GM23338 (cell line): ENCODE measurements around the gene GADL1. TPM values are rescaled to one million over a fixed set of nuclear protein-coding genes. Genes with fewer than 3 reads are reported as not detected.

Source experiments
- ATAC-seq: fragments of 200-7000 bp; cut with Tn5 transposase; 3 replicates; pipeline ENCODE4 v1.9.1; 2020
- DNase-seq: peaks from one replicate; pipeline ENCODE4 v3.0.0-alpha.2; 2015; ENCODE audit warnings: low spot score
- H2AFZ ChIP-seq: fragments of 200-600 bp; sonication (generic); 2 replicates; pipeline ENCODE4 v1.8.0; 2016; ENCODE audit warnings: antibody characterized with exemption, mild to moderate bottlenecking, moderate library complexity
- H3F3A ChIP-seq: fragments of 200-600 bp; sonication (generic); replicated peaks from 2 replicates; pipeline ENCODE4 v1.8.0; 2017; ENCODE audit warnings: antibody characterized with exemption, mixed run types, low read depth
- H3K27ac ChIP-seq: fragments of 200-600 bp; sonication (generic); 2 replicates; pipeline ENCODE4 v1.6.1; 2016; ENCODE audit warnings: low read depth
- H3K27me3 ChIP-seq: fragments of 200-600 bp; sonication (generic); 2 replicates; pipeline ENCODE4 v1.8.0; 2016; ENCODE audit warnings: mild to moderate bottlenecking, mixed run types, moderate library complexity; ENCODE audit not compliant: insufficient read depth
- H3K36me3 ChIP-seq: fragments of 200-600 bp; sonication (generic); 2 replicates; pipeline ENCODE4 v1.8.0; 2016; ENCODE audit warnings: mild to moderate bottlenecking; ENCODE audit not compliant: insufficient read depth
- H3K4me1 ChIP-seq: fragments of 200-600 bp; sonication (generic); 2 replicates; pipeline ENCODE4 v1.8.0; 2016; ENCODE audit warnings: mild to moderate bottlenecking, moderate library complexity; ENCODE audit not compliant: insufficient read depth
- H3K4me2 ChIP-seq: fragments of 200-600 bp; sonication (generic); 2 replicates; pipeline ENCODE4 v1.7.1; 2017; ENCODE audit warnings: mixed run types
- H3K4me3 ChIP-seq: fragments of 200-600 bp; sonication (generic); 2 replicates; pipeline ENCODE4 v1.6.1; 2016; ENCODE audit warnings: mixed run types
- H3K79me2 ChIP-seq: fragments of 200-600 bp; sonication (generic); replicated peaks from 2 replicates; pipeline ENCODE4 v1.8.0; 2017; ENCODE audit warnings: mild to moderate bottlenecking; ENCODE audit not compliant: insufficient read depth
- H3K9me2 ChIP-seq: fragments of 200-600 bp; sonication (generic); 2 replicates; pipeline ENCODE4 v1.8.0; 2017; ENCODE audit not compliant: insufficient read depth
- H4K20me1 ChIP-seq: fragments of 200-600 bp; sonication (generic); replicated peaks from 2 replicates; pipeline ENCODE4 v1.8.0; 2017; ENCODE audit warnings: mild to moderate bottlenecking; ENCODE audit not compliant: insufficient read depth
- H3K27ac Mint-ChIP-seq: 2 replicates; pipeline ENCODE4 v1.8.0; 2020; ENCODE audit warnings: inconsistent platforms, mild to moderate bottlenecking, moderate library complexity, mixed read lengths
- H3K27me3 Mint-ChIP-seq: 3 replicates; pipeline ENCODE4 v1.8.0; 2022; ENCODE audit warnings: low read depth, mild to moderate bottlenecking, moderate library complexity, mixed read lengths, inconsistent platforms; ENCODE audit not compliant: insufficient read depth, poor library complexity
- H3K36me3 Mint-ChIP-seq: 3 replicates; pipeline ENCODE4 v1.8.0; 2021; ENCODE audit warnings: low read depth, mild to moderate bottlenecking, inconsistent platforms, moderate library complexity, mixed read lengths
- H3K4me1 Mint-ChIP-seq: 3 replicates; pipeline ENCODE4 v1.8.0; 2020; ENCODE audit warnings: mild to moderate bottlenecking, inconsistent platforms, mixed read lengths
- H3K4me3 Mint-ChIP-seq: 3 replicates; pipeline ENCODE4 v1.8.0; 2021; ENCODE audit warnings: moderate library complexity, mild to moderate bottlenecking, inconsistent platforms, mixed read lengths
- H3K9me3 Mint-ChIP-seq: 3 replicates; pipeline ENCODE4 v1.8.0; 2020; ENCODE audit warnings: moderate library complexity, mild to moderate bottlenecking, inconsistent platforms, mixed read lengths
- CREB1 ChIP-seq: fragments of 250-450 bp; sonication (Bioruptor Pico); IDR thresholded peaks from 2 replicates; pipeline ENCODE4 v1.5.0; 2020; ENCODE audit warnings: low read depth, mild to moderate bottlenecking, moderate library complexity
- EZH2 ChIP-seq: fragments of 200-600 bp; sonication (generic); IDR thresholded peaks from one replicate; pipeline ENCODE4 v1.8.0; 2017; ENCODE audit warnings: antibody characterized with exemption, mild to moderate bottlenecking, low read depth; ENCODE audit not compliant: unreplicated experiment
- EZH2phosphoT487 ChIP-seq: fragments of 200-600 bp; sonication (generic); IDR thresholded peaks from one replicate; pipeline ENCODE4 v1.8.1; 2018; ENCODE audit warnings: antibody characterized with exemption; ENCODE audit not compliant: unreplicated experiment
- JUNB ChIP-seq: IDR thresholded peaks from one replicate; pipeline ENCODE4 v1.6.1; 2016; ENCODE audit warnings: antibody characterized with exemption; ENCODE audit not compliant: unreplicated experiment
- NANOG ChIP-seq: IDR thresholded peaks from 2 replicates; pipeline ENCODE4 v1.6.1; 2016; ENCODE audit warnings: antibody characterized with exemption, borderline replicate concordance
- POLR2AphosphoS5 ChIP-seq: IDR thresholded peaks from 2 replicates; pipeline ENCODE4 v1.6.1; 2016; ENCODE audit warnings: antibody characterized with exemption, low read depth
- STAT1 ChIP-seq: IDR thresholded peaks from one replicate; pipeline ENCODE4 v1.6.1; 2016; ENCODE audit warnings: antibody characterized with exemption; ENCODE audit not compliant: unreplicated experiment
- ZNF114 ChIP-seq: fragments of 250-450 bp; sonication (Bioruptor Pico); IDR thresholded peaks from 2 replicates; pipeline ENCODE4 v1.5.0; 2020; ENCODE audit warnings: mild to moderate bottlenecking, moderate library complexity
- ZNF331 ChIP-seq: fragments of 250-450 bp; sonication (Bioruptor Pico); IDR thresholded peaks from 2 replicates; pipeline ENCODE4 v1.5.0; 2020; ENCODE audit warnings: low read depth, mild to moderate bottlenecking, moderate library complexity
- polyA plus RNA-seq: library from polyadenylated mRNA; unstranded; fragments of >200 nt; fragmentation: Nextera tagmentation; extraction: Ambion mirVana; gene quantifications from 2 replicates; pipeline ENCODE4 v1.2.1, GENCODE V29; 2016
- total RNA-seq: library from RNA; depleted of rRNA; stranded (reverse); fragments of >200 nt; shearing (Covaris generic); gene quantifications from 2 replicates; pipeline ENCODE4 v1.2.3, GENCODE V29; 2014
- TF ChIP-seq, protein P1 (sequence below): fragments of 250-450 bp; sonication (Bioruptor Pico); IDR thresholded peaks from 2 replicates; pipeline ENCODE4 v1.5.0; 2020; ENCODE audit warnings: mild to moderate bottlenecking, moderate library complexity
- TF ChIP-seq, protein P2 (sequence below): IDR thresholded peaks from one replicate; pipeline ENCODE4 v1.6.1; 2018; ENCODE audit warnings: antibody characterized with exemption; ENCODE audit not compliant: unreplicated experiment
- TF ChIP-seq, protein P3 (sequence below): IDR thresholded peaks from 2 replicates; pipeline ENCODE4 v1.6.1; 2016; ENCODE audit warnings: antibody characterized with exemption
- TF ChIP-seq, protein P4 (sequence below), 2 experiments: fragments of 200-600 bp in 1 of 2; sonication (generic) in 1 of 2; conservative IDR thresholded peaks; 2 replicates each; pipeline versions ENCODE4 v1.5.1 to v1.6.1; 2016 to 2017; ENCODE audit warnings: antibody characterized with exemption in 2 of 2, low read depth in 2 of 2, mild to moderate bottlenecking in 2 of 2, moderate library complexity in 1 of 2

GADL1 gene
- total and polyA plus RNA-seq, 2 experiments from 2014 or later: 0.35 to 0.50 TPM

DNA sequence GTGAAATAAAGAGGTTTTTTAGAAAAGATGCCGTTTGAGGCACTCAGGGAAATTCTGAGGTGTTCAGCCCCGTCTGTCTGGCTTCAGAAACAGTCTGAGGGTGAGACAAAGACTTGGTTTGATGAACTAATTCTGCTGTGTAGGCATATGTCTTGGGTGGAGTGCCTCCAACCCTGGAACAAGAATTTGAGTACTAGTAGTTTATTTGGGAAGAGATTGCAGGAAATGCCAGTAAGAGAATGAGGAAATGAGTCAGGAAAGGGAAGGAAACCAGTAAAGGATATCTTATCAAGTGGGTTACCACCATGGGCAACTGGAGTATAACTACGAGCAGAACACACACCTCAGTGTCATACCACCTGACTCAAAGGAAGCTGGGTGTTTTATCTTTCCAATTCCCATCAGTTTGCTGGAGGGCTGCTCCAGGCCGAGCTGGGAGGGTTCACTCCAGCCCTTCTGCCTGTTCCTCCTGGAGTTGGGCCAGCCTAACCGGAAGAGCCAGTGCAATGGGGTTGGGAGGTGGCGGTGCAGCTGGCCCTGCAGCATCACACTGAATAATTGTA is 212.7 kb downstream of the GADL1 start:
- peak; percentile 32 for ATAC-seq
- H3F3A ChIP-seq: no peaks in the 10 kb centered on the region
- 0 out of 2 replicates have a peak, but pooled peaks cover 14% of the 10 kb centered on the region for H3K79me2 ChIP-seq
- H3K4me2 ChIP-seq: 0 out of 2 replicates have a peak overlapping the region, but pooled peaks have one; percentile 44
- H3K27me3 ChIP-seq: no peaks in the 10 kb centered on the region
- Mint-ChIP-seq H3K36me3 (peaks cover 17% of the 10 kb centered on the region; the same call in 2 of the 3 replicates), H3K27ac (peak overlapping the region; percentile 17), H3K27me3 (peaks cover 2% of the 10 kb centered on the region), H3K9me3 (no peaks in the 10 kb centered on the region), H3K4me1 (peaks cover 29% of the 10 kb centered on the region), H3K4me3 (no peak overlapping the region)
- no peaks in the 10 kb centered on the region for H4K20me1 ChIP-seq
- 0 out of 2 replicates have a peak, but pooled peaks cover 5% of the 10 kb centered on the region for H3K9me2 ChIP-seq
- peaks cover 11% of the 10 kb centered on the region for H3K36me3 ChIP-seq
- TF ChIP-seq NANOG (no peak), EZH2 (no peak), ZNF331 (CRISPR knock-in tag) (no peak), EZH2phosphoT487 (no peak), CREB1 (CRISPR knock-in tag) (no peak), ZNF114 (CRISPR knock-in tag) (no peak), STAT1 (no peak), POLR2AphosphoS5 (no peak), JUNB (no peak)
- TF ChIP-seq, protein P1, sequence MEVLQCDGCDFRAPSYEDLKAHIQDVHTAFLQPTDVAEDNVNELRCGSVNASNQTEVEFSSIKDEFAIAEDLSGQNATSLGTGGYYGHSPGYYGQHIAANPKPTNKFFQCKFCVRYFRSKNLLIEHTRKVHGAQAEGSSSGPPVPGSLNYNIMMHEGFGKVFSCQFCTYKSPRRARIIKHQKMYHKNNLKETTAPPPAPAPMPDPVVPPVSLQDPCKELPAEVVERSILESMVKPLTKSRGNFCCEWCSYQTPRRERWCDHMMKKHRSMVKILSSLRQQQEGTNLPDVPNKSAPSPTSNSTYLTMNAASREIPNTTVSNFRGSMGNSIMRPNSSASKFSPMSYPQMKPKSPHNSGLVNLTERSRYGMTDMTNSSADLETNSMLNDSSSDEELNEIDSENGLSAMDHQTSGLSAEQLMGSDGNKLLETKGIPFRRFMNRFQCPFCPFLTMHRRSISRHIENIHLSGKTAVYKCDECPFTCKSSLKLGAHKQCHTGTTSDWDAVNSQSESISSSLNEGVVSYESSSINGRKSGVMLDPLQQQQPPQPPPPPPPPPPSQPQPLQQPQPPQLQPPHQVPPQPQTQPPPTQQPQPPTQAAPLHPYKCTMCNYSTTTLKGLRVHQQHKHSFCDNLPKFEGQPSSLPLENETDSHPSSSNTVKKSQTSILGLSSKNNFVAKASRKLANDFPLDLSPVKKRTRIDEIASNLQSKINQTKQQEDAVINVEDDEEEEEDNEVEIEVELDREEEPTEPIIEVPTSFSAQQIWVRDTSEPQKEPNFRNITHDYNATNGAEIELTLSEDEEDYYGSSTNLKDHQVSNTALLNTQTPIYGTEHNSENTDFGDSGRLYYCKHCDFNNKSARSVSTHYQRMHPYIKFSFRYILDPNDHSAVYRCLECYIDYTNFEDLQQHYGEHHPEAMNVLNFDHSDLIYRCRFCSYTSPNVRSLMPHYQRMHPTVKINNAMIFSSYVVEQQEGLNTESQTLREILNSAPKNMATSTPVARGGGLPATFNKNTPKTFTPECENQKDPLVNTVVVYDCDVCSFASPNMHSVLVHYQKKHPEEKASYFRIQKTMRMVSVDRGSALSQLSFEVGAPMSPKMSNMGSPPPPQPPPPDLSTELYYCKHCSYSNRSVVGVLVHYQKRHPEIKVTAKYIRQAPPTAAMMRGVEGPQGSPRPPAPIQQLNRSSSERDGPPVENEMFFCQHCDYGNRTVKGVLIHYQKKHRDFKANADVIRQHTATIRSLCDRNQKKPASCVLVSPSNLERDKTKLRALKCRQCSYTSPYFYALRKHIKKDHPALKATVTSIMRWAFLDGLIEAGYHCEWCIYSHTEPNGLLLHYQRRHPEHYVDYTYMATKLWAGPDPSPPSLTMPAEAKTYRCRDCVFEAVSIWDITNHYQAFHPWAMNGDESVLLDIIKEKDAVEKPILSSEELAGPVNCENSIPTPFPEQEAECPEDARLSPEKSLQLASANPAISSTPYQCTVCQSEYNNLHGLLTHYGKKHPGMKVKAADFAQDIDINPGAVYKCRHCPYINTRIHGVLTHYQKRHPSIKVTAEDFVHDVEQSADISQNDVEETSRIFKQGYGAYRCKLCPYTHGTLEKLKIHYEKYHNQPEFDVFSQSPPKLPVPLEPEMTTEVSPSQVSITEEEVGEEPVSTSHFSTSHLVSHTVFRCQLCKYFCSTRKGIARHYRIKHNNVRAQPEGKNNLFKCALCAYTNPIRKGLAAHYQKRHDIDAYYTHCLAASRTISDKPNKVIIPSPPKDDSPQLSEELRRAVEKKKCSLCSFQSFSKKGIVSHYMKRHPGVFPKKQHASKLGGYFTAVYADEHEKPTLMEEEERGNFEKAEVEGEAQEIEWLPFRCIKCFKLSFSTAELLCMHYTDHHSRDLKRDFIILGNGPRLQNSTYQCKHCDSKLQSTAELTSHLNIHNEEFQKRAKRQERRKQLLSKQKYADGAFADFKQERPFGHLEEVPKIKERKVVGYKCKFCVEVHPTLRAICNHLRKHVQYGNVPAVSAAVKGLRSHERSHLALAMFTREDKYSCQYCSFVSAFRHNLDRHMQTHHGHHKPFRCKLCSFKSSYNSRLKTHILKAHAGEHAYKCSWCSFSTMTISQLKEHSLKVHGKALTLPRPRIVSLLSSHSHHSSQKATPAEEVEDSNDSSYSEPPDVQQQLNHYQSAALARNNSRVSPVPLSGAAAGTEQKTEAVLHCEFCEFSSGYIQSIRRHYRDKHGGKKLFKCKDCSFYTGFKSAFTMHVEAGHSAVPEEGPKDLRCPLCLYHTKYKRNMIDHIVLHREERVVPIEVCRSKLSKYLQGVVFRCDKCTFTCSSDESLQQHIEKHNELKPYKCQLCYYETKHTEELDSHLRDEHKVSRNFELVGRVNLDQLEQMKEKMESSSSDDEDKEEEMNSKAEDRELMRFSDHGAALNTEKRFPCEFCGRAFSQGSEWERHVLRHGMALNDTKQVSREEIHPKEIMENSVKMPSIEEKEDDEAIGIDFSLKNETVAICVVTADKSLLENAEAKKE (CRISPR knock-in tag): no peak
- TF ChIP-seq, protein P2, sequence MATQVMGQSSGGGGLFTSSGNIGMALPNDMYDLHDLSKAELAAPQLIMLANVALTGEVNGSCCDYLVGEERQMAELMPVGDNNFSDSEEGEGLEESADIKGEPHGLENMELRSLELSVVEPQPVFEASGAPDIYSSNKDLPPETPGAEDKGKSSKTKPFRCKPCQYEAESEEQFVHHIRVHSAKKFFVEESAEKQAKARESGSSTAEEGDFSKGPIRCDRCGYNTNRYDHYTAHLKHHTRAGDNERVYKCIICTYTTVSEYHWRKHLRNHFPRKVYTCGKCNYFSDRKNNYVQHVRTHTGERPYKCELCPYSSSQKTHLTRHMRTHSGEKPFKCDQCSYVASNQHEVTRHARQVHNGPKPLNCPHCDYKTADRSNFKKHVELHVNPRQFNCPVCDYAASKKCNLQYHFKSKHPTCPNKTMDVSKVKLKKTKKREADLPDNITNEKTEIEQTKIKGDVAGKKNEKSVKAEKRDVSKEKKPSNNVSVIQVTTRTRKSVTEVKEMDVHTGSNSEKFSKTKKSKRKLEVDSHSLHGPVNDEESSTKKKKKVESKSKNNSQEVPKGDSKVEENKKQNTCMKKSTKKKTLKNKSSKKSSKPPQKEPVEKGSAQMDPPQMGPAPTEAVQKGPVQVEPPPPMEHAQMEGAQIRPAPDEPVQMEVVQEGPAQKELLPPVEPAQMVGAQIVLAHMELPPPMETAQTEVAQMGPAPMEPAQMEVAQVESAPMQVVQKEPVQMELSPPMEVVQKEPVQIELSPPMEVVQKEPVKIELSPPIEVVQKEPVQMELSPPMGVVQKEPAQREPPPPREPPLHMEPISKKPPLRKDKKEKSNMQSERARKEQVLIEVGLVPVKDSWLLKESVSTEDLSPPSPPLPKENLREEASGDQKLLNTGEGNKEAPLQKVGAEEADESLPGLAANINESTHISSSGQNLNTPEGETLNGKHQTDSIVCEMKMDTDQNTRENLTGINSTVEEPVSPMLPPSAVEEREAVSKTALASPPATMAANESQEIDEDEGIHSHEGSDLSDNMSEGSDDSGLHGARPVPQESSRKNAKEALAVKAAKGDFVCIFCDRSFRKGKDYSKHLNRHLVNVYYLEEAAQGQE: no peak
- TF ChIP-seq, protein P3, sequence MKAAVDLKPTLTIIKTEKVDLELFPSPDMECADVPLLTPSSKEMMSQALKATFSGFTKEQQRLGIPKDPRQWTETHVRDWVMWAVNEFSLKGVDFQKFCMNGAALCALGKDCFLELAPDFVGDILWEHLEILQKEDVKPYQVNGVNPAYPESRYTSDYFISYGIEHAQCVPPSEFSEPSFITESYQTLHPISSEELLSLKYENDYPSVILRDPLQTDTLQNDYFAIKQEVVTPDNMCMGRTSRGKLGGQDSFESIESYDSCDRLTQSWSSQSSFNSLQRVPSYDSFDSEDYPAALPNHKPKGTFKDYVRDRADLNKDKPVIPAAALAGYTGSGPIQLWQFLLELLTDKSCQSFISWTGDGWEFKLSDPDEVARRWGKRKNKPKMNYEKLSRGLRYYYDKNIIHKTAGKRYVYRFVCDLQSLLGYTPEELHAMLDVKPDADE: no peak
- TF ChIP-seq, protein P4, sequence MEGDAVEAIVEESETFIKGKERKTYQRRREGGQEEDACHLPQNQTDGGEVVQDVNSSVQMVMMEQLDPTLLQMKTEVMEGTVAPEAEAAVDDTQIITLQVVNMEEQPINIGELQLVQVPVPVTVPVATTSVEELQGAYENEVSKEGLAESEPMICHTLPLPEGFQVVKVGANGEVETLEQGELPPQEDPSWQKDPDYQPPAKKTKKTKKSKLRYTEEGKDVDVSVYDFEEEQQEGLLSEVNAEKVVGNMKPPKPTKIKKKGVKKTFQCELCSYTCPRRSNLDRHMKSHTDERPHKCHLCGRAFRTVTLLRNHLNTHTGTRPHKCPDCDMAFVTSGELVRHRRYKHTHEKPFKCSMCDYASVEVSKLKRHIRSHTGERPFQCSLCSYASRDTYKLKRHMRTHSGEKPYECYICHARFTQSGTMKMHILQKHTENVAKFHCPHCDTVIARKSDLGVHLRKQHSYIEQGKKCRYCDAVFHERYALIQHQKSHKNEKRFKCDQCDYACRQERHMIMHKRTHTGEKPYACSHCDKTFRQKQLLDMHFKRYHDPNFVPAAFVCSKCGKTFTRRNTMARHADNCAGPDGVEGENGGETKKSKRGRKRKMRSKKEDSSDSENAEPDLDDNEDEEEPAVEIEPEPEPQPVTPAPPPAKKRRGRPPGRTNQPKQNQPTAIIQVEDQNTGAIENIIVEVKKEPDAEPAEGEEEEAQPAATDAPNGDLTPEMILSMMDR (conservative IDR thresholded peaks at IDR 0.05; ENCODE audit: low read depth in 2 of 2): no peak
- H3K4me3 ChIP-seq: no peak overlapping the region
- H3K27ac ChIP-seq: peak overlapping the region; percentile 59; the same call in 1 of the 2 replicates
- DNase-seq: no peak
- peaks cover 12% of the 10 kb centered on the region for H3K4me1 ChIP-seq
- no peak overlapping the region for H2AFZ ChIP-seq
